Calu3 (cell line): ENCODE data around the gene STAT2. TPM values are rescaled to one million over a fixed set of nuclear protein-coding genes. Genes with fewer than 3 reads are reported as not detected.
"Not testable (repeated sequence)": the region's sequence is repeated elsewhere in the genome, so short reads cannot be mapped to it uniquely, and the experiment has no call there.

Experiments
- BruUV-seq: library from RNA; stranded (reverse); fragments of 400-500 nt; replicated peaks from 2 replicates; lab custom pipeline; 2021; lab: Mats Ljungman, UMichigan
- CTCF ChIA-PET: fragments of 300-600 bp; sonication (Branson Sonifier 250); formaldehyde crosslinking; loops from one replicate; lab custom pipeline; 2022; ENCODE audit warnings: antibody characterized with exemption; lab: Charles Lee
- DNase-seq: peaks from one replicate; pipeline ENCODE4 v3.0.0; 2022
- H3K27ac Mint-ChIP-seq: one replicate; pipeline ENCODE4 v1.8.0; 2022; ENCODE audit warnings: mixed read lengths; ENCODE audit not compliant: unreplicated experiment
- H3K27me3 Mint-ChIP-seq: one replicate; pipeline ENCODE4 v1.8.0; 2022; ENCODE audit warnings: mixed read lengths; ENCODE audit not compliant: unreplicated experiment
- H3K36me3 Mint-ChIP-seq: one replicate; pipeline ENCODE4 v1.8.0; 2022; ENCODE audit warnings: mild to moderate bottlenecking, moderate library complexity, mixed read lengths; ENCODE audit not compliant: insufficient read depth, unreplicated experiment
- H3K4me1 Mint-ChIP-seq: one replicate; pipeline ENCODE4 v1.8.0; 2022; ENCODE audit warnings: mild to moderate bottlenecking, low read depth, mixed read lengths; ENCODE audit not compliant: unreplicated experiment
- H3K4me3 Mint-ChIP-seq: one replicate; pipeline ENCODE4 v1.8.0; 2022; ENCODE audit warnings: mild to moderate bottlenecking, low read depth, moderate library complexity, mixed read lengths; ENCODE audit not compliant: unreplicated experiment
- H3K9me3 Mint-ChIP-seq: one replicate; pipeline ENCODE4 v1.8.0; 2022; ENCODE audit warnings: low read depth, mixed read lengths; ENCODE audit not compliant: unreplicated experiment
- intact Hi-C: fragments of 100-400 bp; cut with micrococcal nuclease; formaldehyde crosslinking; loops from one replicate; pipeline ENCODE4 v1.10.0; 2022; ENCODE audit not compliant: unreplicated experiment
- total RNA-seq: library from RNA; stranded (reverse); gene quantifications from 2 replicates; pipeline ENCODE4 v1.2.3, GENCODE V29; 2022
- TF ChIP-seq, protein P1 (sequence below): fragments of 200-600 bp; IDR thresholded peaks from one replicate; pipeline ENCODE4 v1.8.0; 2022; ENCODE audit warnings: antibody characterized with exemption; ENCODE audit not compliant: unreplicated experiment

STAT2 gene
- total RNA-seq, 1 experiment from 2014 or later = 127 TPM

DNA sequence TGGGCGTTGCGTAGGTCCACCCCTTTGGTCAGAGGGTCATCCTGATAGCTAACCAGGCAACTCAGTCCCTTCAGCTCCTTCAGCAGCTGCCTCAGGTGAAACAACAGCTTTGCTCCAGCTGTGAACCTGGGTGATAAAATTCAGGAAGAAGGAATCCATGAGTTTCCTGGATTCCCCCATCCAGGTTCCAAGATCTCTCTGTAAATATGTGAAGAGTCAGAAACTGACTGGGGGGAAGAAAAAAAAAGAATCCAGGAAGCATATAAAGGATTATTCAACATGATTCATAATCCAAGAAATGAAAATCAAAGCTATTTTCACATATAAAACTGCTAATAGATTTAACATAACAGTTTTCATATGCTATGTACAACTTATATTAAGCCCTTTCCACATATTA, 8.6 kb downstream of the STAT2 start:
- TF ChIP-seq, protein P1, sequence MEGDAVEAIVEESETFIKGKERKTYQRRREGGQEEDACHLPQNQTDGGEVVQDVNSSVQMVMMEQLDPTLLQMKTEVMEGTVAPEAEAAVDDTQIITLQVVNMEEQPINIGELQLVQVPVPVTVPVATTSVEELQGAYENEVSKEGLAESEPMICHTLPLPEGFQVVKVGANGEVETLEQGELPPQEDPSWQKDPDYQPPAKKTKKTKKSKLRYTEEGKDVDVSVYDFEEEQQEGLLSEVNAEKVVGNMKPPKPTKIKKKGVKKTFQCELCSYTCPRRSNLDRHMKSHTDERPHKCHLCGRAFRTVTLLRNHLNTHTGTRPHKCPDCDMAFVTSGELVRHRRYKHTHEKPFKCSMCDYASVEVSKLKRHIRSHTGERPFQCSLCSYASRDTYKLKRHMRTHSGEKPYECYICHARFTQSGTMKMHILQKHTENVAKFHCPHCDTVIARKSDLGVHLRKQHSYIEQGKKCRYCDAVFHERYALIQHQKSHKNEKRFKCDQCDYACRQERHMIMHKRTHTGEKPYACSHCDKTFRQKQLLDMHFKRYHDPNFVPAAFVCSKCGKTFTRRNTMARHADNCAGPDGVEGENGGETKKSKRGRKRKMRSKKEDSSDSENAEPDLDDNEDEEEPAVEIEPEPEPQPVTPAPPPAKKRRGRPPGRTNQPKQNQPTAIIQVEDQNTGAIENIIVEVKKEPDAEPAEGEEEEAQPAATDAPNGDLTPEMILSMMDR = no peak
- intact Hi-C loops = no loop called here
- Mint-ChIP-seq H3K4me1 (no peaks in the 10 kb centered on the region), H3K9me3 (no peaks in the 10 kb centered on the region), H3K27ac (no peak overlapping the region), H3K27me3 (no peaks in the 10 kb centered on the region), H3K4me3 (no peak overlapping the region), H3K36me3 (peaks cover 51% of the 10 kb centered on the region)
- CTCF ChIA-PET = interaction anchor here (0.6 to 0.9 kb wide), 2 partner anchors 42 to 113 kb away, joined by 3 to 4 read pairs; no protein-coding TSS in a partner anchor
- no TSS peak for BruUV-seq
- no peak for DNase-seq

- H3K9me3 Mint-ChIP-seq = no peaks in the 10 kb centered on the region
- CTCF ChIA-PET = interaction anchor here (0.9 kb wide), 1 partner anchor 113 kb away, joined by 3 read pairs; no protein-coding TSS in a partner anchor
- H3K4me3 Mint-ChIP-seq = no peak overlapping the region
- H3K4me1 Mint-ChIP-seq = no peaks in the 10 kb centered on the region
- no TSS peak for BruUV-seq
- TF ChIP-seq, protein P1 = no peak
- no peak for DNase-seq
- peaks cover 46% of the 10 kb centered on the region for H3K36me3 Mint-ChIP-seq
- intact Hi-C loops = no loop called here
- H3K27me3 Mint-ChIP-seq = no peaks in the 10 kb centered on the region
- H3K27ac Mint-ChIP-seq = no peak overlapping the region
Measured at GRCh38 chr12:56350662-56351061, 9.2 kb downstream of the STAT2 start.

DNA sequence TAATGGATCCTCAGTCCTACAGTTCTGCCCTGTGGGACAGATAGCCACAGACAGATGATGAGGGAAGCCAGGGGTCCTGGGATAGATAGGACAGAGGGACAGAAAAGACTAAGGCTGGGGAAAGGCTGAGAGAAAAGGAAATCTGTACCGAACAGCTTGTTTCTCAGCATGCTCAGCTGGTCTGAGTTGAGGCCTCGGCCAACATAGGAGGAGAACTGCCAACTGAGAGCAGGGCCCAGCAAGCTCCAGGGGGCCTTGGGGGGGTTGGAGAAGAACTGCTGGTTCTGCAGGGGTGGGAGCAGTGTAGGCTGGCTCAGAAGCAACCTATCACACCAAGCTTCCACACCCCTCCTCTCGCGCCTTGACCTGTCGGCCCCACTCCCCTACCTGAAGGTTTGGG, 11.1 kb downstream of the STAT2 start:
- CTCF ChIA-PET = no interaction called here
- no peak overlapping the region for H3K4me3 Mint-ChIP-seq
- no peaks in the 10 kb centered on the region for H3K4me1 Mint-ChIP-seq
- intact Hi-C loops = no loop called here
- BruUV-seq = no TSS peak
- DNase-seq = no peak
- TF ChIP-seq, protein P1 = no peak
- H3K9me3 Mint-ChIP-seq = no peaks in the 10 kb centered on the region
- H3K27ac Mint-ChIP-seq = no peak overlapping the region
- peaks cover 44% of the 10 kb centered on the region for H3K36me3 Mint-ChIP-seq
- H3K27me3 Mint-ChIP-seq = no peaks in the 10 kb centered on the region

DNA sequence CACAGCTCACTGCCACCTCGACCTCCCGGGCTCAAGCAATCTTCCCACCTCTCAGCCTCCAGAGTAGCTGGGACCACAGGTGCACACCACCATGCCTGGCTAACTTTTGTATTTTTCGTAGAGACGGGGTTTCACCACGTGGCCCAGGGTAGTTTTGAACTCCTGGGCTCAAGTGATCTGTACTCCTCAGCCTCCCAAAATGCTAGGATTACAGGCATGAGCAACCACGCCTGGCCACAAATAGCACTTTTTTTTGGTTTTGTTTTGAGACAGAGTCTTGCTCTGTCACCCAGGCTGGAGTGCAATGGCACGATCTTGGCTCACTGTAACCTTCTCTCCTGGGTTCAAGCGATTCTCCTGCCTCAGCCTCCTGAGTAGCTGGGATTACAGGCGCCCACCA, 12.7 kb downstream of the STAT2 start:
- BruUV-seq, H3K4me1 Mint-ChIP-seq, H3K9me3 Mint-ChIP-seq, CTCF ChIA-PET, H3K27ac Mint-ChIP-seq, H3K27me3 Mint-ChIP-seq, H3K4me3 Mint-ChIP-seq, DNase-seq, intact Hi-C loops: not testable (repeated sequence)
- peaks cover 45% of the 10 kb centered on the region for H3K36me3 Mint-ChIP-seq

GRCh38 chr12:56346675-56347074, 13.2 kb downstream of the STAT2 start:
- H3K4me3 Mint-ChIP-seq = no peak overlapping the region
- TF ChIP-seq, protein P1 = no peak
- H3K27ac Mint-ChIP-seq = no peak overlapping the region
- no peaks in the 10 kb centered on the region for H3K9me3 Mint-ChIP-seq
- peaks cover 45% of the 10 kb centered on the region for H3K36me3 Mint-ChIP-seq
- CTCF ChIA-PET = interaction anchor here (0.7 kb wide), 1 partner anchor 829 kb away, joined by 4 read pairs; no protein-coding TSS in a partner anchor
- H3K4me1 Mint-ChIP-seq = no peaks in the 10 kb centered on the region
- H3K27me3 Mint-ChIP-seq = no peaks in the 10 kb centered on the region
- no TSS peak for BruUV-seq
- intact Hi-C loops = no loop called here
- no peak for DNase-seq

- BruUV-seq, intact Hi-C loops, H3K27me3 Mint-ChIP-seq, H3K4me3 Mint-ChIP-seq, H3K9me3 Mint-ChIP-seq, DNase-seq, H3K27ac Mint-ChIP-seq: not testable (repeated sequence)
- Mint-ChIP-seq H3K4me1 (peaks cover 15% of the 10 kb centered on the region), H3K36me3 (peaks cover 23% of the 10 kb centered on the region)
- CTCF ChIA-PET = interaction anchor here (0.7 kb wide), 1 partner anchor 99 kb away, joined by 5 read pairs; no protein-coding TSS in a partner anchor
Measured at GRCh38 chr12:56342290-56342689, 17.6 kb downstream of the STAT2 start.
